ENCODE measurements around the gene NRGN.

GRCh38 chr11:124729571-124729970, 10.2 kb upstream of the NRGN start:
- TF ChIP-seq CTCF (conservative IDR thresholded peaks at IDR 0.05; ENCODE audit: low read depth, low read length) (no peak), EZH2phosphoT487 (IDR thresholded peaks at IDR 0.05; ENCODE audit: borderline replicate concordance, low read length) (no peak), EZH2 (IDR thresholded peaks at IDR 0.05; ENCODE audit: low read length, unreplicated experiment) (no peak)

Data from PC-3 (cell line).